ENCODE measurements around the gene SYT6.

The SYT6 gene

GRCh38 chr1:114155706-114156105 is 2.0 kb upstream of the SYT6 start:
- TF ChIP-seq CTCF (IDR thresholded peaks at IDR 0.05; ENCODE audit: borderline replicate concordance, control extremely low read depth, extremely low read depth, insufficient read depth, missing control alignments), result no peak
- DNase-seq (ENCODE audit: low spot score), result no peak
- in situ Hi-C loops (cut with MboI; ENCODE audit: low sequenced_read_pairs, unreplicated experiment), result no loop called here

- in situ Hi-C loops (cut with MboI; ENCODE audit: low sequenced_read_pairs, unreplicated experiment), result no loop called here
- DNase-seq (ENCODE audit: low spot score), result no peak
- TF ChIP-seq CTCF (IDR thresholded peaks at IDR 0.05; ENCODE audit: borderline replicate concordance, control extremely low read depth, extremely low read depth, insufficient read depth, missing control alignments), result no peak
These were observed 1.3 kb upstream of the SYT6 start for GRCh38 chr1:114154963-114155322.

- TF ChIP-seq CTCF (IDR thresholded peaks at IDR 0.05; ENCODE audit: borderline replicate concordance, control extremely low read depth, extremely low read depth, insufficient read depth, missing control alignments), result no peak
- in situ Hi-C loops (cut with MboI; ENCODE audit: low sequenced_read_pairs, unreplicated experiment), result no loop called here
- DNase-seq (ENCODE audit: low spot score), result no peak
These were observed 685 bp upstream of the SYT6 start for GRCh38 chr1:114154146-114154962.

GRCh38 chr1:114152508-114153260 is 985 bp downstream of the SYT6 start:
- in situ Hi-C loops (cut with MboI; ENCODE audit: low sequenced_read_pairs, unreplicated experiment), result no loop called here
- peak; percentile 55 for DNase-seq (ENCODE audit: low spot score)
- TF ChIP-seq CTCF (IDR thresholded peaks at IDR 0.05; ENCODE audit: borderline replicate concordance, control extremely low read depth, extremely low read depth, insufficient read depth, missing control alignments), result no peak

GRCh38 chr1:114152089-114152507 is 1.6 kb downstream of the SYT6 start:
- DNase-seq (ENCODE audit: low spot score), result no peak
- in situ Hi-C loops (cut with MboI; ENCODE audit: low sequenced_read_pairs, unreplicated experiment), result no loop called here
- no peak for TF ChIP-seq CTCF (IDR thresholded peaks at IDR 0.05; ENCODE audit: borderline replicate concordance, control extremely low read depth, extremely low read depth, insufficient read depth, missing control alignments)

GRCh38 chr1:114150016-114150415 is 3.7 kb downstream of the SYT6 start:
- no peak for TF ChIP-seq CTCF (IDR thresholded peaks at IDR 0.05; ENCODE audit: borderline replicate concordance, control extremely low read depth, extremely low read depth, insufficient read depth, missing control alignments)
- DNase-seq (ENCODE audit: low spot score), result no peak
- in situ Hi-C loops (cut with MboI; ENCODE audit: low sequenced_read_pairs, unreplicated experiment), result no loop called here

All from GM13976 (cell line).